ENCODE data around the gene ZFR.
"Not testable (repeated sequence)": the region's sequence is repeated elsewhere in the genome, so short reads cannot be mapped to it uniquely, and the experiment has no call there.

The ZFR gene

DNA sequence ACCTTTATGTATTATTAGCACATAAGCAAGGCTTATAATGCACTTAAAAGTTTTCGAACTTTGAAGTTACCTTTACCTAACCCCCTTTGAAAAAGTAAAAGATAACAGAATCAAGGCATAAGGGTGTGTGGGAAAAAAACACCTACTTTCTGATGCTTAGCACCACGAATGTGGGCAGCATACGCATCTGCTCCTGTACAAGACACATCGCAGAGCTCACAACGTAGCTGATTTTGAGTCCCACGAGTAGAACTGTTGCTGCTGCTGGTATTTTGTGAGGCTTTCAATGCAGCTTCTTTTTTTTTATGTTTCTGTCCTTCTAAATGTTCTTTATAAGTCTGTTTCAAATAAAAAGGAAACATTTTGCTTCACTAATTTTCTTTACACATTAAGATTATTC lies 40.8 kb downstream of the ZFR start:
- DNase-seq, result no peak

DNA sequence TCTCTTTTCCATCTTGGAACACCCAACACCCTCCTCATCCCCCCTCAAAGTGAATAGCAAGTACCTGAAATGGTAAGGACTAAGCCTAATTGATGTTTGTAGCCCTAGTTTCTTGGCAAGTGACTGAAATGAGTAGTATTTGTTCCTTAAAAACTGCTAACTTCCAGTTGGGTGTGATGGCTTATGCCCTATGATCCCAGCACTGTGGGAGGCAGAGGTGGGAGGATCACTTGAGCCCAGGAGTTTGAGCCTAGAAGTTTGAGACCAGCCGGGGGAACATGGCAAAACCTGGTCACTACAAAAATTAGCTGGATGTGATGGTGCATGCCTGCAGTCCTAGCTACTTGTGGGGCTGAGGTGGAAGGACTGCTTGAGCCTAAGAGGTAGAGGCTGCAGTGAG lies 44.1 kb downstream of the ZFR start:
- DNase-seq, result no peak

DNA sequence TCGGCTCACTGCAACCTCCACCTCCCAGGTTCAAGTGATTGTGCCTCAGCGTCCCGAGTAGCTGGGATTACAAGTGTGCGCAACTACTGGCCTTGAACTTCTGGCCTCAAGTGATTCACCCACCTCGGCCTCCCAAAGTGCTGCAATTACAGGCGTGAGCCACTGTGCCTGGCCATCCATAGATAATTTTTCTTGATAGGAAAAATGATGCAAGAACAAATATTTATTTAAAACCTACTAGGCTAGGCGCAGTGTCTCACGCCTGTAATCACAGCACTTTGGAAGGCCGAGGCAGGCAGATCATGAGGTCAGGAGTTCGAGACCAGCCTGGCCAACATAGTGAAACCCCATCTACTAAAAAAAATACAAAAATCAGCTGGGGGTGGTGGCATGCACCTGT lies 45.8 kb downstream of the ZFR start:
- DNase-seq, result not testable (repeated sequence)

DNA sequence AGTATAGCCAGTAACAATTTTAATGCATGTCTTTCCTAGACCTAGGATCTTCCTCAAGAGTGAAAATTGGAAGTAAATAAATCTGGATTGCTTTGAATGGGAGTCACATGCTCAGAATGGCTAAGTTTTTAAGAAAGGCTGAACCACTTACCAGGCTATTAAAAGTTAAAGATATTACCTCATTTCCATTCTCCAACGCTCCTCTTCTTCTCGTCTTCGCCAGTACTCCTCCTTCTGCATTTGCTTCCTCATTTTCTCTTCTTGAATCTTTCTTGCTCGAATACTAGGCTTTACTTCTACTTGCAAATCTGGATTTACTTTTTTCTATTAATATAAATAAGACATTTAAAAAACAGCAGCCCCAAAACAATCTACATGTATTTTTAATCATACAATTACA lies 49.6 kb downstream of the ZFR start:
- no peak for DNase-seq

DNA sequence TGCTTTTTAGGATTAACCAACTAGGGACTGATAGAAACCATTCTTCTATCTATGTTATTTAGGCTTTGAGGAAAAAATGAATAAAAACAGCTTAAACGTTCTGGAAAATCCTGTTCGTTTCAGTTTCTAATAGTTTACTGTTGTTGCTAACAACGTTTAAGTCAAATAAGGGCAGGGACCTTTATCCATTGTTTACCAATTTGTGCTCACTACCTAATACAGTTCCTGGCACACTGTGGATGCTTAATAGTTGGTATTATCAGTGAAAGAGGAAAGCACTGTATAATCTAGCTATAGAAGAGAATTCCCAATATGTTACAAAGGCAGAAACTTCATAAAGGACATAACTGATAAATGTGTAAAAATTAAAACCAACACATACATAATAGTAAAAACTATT lies 52.5 kb downstream of the ZFR start:
- no peak for DNase-seq

DNA sequence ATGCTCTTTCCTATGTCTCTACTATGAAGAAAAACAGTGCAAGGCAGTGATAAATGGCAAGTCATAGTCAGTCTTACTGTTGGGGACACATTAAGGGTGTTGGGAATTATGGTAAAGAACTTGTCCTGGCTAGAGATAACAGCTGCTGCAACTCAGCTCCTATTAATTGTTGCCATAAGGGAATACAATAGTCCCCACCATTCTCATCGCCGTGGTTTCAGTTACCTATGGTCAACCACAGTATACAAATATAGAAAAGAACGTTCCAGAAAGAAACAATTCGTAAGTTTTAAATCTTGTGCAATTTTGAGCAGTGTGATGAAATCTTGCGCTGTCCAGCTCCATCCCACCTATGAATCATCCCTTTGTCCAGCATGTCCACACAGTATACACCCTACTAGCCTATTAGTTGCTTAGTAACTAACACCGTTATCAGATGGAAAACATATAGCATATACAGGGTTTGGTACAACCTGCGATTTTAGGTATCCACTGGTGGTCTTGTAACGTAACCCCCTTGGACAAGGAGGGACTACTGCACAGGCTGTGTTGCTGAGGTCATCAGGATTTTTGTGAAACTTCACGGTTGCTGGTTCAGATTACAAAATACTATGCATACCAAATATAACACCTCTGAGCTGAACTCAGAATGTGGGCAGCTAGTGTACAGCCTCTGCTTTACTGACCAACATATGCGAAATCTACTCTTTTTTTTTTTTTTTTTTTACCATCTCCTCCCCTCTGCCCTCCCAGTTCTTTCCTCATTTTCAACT lies 53.5 kb downstream of the ZFR start:
- peak in 1 of 2 donors; percentile 10 for DNase-seq

DNA sequence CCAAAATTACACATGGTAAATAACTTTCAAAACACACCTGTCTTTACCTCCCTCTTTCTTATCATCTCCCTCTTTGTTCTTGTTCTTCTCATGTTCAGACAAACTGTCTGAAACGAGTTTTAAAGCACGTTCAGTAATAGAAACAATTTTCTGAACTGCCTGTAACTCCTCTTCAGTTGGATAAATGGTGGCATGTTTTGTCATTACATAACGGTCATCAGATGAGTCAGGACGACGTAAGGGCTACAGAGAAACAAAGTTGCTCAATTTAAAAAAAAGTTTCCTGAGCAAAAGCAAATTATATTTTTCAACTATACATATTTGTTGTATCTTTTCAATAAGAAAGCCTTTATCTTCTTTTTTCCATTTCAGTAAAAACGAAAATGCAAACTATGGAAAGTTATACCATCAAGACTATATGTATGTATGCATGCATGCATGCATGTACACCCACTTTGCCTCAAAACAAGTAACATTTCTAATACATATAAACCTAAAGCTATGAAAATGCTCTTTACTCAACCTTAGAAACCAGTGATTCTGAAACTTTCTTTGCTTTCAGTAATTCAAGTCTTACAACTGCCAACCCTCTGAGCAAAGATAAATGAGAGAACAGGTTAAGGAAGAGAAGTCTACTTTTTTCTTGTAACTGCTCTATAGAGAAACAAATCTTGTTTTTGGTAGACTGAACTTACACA lies 56.0 kb downstream of the ZFR start:
- no peak for DNase-seq

DNA sequence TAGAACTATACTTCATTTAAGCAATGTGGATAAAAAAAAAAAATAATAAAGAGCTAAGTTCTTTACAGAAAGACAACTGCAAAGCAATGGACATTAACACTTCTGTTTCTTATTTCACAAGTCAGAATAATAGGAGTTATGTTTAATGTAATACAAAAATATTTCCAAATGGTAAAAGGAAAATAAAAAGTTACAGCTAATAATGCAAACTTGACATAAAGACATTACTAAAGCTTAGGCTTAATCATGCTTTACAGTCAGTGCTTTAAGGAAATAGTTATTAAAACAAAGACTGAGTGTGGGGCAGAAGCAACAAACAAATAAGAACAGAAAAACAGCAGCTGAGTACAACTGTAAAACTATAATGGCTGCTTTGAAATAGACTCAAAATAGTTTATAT lies 56.7 kb downstream of the ZFR start:
- DNase-seq, result no peak

DNA sequence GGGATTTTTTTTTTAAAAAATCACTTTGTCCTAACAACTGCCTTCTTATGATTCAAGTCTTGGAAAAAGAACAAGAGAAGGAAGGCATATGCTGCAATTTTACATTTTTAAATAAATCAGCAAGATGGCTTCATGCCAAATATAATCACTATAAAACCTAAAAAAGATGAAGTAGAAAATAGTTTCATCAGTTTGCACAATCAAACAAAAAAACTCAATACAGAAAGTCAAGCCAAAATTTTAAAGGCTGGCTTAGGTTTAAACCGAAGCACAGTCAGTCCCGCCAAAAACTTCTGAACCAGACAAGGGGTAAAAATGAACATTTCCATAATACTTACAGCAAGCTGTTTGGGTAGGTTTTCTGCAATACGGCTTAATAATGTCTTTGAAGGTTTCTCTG lies 57.3 kb downstream of the ZFR start:
- DNase-seq, result no peak

DNA sequence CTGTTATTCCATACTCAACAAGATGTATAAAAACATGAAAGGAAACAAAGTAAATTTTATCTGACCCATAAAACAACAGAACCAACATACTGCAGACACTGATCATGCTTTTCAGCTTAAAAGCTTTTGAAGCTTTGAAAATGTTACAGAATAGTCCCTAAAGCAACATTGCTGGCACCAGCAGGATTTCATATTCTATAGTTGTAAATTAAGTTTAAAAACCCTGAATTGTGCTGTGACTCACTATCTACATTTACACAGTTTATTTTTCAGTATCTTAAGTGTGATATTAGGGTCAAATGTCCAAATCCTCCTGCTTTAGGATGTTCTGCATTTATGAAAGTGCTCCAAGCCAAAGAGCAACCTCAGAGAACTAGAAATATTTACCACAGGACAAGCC lies 59.9 kb downstream of the ZFR start:
- DNase-seq, result no peak

DNA sequence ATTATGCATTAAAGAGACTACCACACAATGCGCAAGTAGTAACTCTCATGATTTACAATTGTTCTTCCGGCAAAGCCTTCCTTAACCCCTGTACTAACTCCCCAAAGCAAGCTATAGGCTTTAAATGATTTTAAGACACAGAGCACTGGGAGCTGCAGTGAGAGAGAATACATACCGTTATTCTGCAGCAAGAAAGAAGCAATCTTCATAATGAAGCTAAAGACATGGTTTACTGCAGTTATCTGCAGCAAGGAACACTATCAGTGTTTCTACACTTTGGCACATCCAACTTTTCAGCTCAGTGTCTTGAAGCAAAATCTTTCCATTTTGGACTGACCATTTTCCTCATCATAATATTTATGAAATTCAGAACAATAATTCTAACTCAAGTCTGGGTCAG lies 61.0 kb downstream of the ZFR start:
- DNase-seq, result no peak

DNA sequence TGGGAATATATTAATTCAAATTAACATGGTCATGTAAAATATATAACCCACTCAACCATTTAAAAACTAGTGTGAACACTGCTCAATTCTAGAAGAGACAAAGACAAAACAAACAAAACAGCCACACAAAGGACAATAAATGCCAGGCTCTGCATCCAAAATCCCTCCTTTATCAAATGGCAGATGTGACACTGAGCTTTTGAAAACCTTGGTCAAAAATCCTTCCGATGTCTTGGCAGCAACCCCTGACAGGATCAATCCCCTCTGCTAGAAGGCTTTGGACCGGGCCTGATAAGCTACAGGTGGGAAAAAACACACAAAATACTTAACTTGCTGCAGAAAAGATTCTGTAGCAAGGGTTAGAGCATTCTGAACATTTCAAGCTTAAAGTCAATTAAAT lies 61.5 kb downstream of the ZFR start:
- DNase-seq, result no peak

DNA sequence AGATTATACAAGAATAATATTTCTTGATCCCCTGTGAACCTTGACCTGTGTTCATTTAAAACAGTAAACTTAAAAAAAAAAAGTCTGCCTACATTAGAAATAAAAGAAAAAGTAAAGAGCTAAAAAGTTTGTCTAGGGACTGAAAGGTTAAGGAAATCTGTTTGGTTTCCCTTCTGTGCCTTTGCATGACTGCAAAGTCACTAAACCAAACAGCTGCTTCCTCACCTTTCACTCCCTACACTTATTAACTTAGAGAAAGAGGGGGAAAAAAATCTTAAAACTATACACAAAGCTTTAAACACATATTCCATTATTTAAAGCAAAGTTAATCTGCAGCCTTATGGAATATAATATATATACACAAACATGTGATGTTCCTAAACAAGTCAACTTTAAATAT lies 65.1 kb downstream of the ZFR start:
- no peak for DNase-seq

DNA sequence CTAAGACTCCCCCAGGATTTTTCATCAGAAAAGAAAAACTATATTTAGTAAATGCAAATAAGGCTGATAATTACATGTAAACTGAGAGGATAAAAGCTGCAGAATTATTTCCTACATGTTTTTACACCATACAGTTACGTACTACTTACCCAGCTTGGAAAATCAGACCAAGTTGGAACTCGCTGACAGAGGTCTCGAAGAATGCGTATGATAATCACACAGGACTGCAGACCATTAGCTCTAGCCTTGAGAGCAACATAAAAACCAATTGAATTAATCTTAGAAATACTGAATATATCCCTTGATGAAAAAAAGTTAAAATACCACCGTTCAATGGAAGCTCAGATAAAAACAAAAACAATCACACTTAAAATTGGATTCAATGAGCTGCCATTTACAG lies 65.6 kb downstream of the ZFR start:
- DNase-seq, result no peak

DNA sequence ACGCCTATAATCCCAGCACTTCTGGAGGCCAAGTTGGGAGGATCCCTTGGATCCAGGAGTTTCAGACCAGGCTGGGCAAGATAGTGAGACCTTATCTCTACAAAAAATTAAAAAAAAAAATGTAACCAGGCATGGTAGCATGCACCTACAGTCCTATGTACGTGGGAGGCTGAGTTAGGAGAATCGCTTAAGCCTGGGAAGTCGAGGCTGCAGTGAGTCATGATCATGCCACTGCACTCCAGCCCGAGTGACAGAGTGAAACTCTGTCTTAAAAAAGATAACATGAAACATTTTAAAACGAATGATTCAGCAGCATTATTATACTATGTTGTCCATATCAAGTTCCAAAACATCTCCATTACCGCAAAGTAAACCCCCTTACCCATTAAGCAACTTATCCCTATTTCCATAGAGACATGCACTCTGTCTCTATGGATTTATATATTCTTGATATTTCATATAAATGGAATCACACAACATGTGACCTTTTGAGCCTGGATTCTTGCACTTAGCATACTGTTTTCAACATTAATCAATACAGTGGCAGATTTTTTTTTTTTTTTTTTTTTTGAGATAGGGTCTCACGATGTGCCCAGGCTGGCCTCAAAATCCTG lies 74.9 kb downstream of the ZFR start:
- DNase-seq, result no peak

DNA sequence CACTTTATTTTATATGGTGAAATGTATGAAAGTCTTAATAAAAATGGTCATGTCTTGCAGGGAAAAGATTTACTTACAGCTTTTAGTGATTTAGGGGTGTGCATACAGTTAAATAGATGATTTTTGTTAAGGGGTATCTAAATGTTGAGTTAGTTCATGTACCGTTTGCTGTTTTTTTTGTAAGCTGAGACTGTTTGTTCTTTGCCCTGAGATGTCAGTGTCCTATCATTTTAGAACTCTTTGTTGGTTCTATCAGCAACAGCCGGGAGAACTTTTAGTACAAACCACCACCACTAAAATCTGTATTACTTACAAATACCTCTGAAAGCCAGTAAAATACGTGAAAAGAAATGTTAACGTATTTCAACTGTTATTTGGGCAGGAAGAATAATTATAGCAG lies 75.5 kb downstream of the ZFR start:
- DNase-seq, result no peak

DNA sequence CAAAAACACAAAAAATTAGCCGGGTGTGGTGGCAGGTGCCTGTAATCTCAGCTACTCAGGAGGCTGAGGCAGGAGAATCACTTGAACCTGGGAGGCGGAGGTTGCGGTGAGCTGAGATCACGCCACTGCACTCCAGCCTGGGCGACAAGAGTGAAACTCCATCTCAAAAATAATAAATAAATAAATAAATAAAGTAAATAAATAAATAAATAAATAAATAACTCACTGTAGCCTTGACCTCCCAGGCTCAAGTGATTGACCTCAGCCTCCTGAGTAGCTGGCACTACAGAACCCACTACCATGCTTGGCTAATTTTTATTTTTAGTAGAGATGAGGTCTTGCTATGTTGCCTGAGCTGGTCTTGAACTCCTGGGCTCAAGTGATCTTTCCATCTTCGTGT lies 77.3 kb downstream of the ZFR start:
- not testable (repeated sequence) for DNase-seq

DNA sequence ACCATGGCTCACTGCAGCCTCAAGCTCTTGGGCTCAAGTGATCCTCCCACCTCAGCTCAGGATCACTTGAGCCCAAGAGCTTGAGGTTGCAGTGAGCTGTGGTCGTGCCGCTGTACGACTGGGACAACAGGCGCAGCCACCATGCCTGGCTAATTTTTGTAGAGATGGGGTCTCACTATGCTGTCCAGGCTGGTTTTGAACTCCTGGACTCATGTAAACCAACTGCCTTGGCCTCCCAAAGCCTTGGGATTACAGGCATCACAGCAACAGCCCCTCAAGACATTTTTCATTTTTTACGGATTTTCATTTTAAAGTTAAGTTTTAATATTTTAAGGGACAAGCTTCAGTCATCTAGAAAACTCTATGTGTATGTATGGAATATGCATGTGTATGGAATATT lies 78.9 kb downstream of the ZFR start:
- no peak for DNase-seq

DNA sequence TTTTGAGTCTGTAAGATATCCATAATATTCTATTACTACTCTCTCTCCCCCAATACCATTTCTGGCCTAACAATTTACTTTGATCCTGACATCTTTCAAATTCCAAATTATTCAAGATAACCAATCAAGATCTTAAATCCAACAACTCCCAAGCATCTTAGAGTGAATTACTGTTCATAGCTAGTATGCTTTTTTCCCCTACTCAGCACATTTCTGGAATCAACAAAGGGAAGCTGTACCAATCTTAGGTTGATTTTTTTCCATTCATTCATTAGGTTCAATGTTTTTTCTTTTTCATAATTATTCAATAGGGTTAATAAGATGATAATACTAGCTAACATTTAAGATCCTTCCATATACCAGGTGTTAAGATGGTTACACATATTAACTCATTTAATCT lies 81.5 kb downstream of the ZFR start:
- no peak for DNase-seq

DNA sequence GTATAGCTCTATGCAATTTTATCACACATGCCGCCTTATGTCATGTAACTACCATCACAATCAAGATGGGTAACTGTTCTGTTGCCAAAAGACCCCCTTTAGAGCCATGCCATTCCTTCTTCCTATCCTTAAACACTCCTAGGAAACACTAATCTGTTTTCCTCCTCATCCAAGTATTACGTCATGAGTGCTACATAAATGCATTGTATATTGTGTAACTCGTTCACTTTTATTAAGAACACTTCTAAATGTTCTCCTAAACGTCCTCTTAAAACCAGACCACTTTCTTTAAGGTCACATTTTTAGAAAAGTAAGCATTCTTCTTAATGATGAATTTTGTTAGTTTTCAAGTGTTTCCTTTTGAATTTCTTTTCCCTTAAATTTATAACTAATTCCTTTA lies 82.0 kb downstream of the ZFR start:
- no peak for DNase-seq

DNA sequence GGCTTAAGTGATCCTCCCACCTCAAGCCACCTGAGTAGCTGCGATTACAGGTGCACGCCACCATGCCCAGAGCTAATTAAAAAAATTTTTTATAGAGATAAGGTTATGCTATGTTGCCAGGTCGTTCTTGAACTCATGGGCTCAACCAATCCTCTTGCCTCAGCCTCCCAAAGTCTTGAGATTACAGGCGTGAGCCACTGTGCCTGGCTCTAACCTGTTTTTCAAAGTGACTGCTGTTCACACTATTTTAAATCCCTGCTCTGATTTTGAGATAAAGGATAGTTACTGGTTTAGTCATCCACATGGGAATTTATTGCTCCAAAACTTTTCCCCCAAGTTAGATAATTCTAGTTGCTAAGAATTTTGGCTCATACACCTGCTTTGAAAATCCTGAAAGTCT lies 83.6 kb downstream of the ZFR start:
- no peak for DNase-seq

DNA sequence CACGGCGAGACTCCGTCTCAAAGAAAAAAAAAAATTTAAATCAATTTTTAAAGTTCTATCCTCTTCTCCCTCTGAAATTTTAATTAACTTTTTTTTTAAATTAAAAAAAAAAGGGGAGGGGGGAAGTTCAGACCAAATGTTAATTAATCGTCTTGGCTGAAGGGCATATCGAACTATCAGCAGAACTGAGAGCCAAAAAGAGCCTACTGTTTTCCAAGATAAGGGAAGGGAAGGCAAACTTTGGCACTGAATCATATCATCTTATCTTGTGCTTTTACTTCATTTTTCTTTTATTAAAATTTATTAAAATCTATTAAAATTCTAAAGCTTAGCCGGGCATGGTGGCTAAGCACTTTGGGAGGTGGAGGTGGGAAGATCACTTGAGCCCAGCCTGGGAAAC lies 85.9 kb downstream of the ZFR start:
- no peak for DNase-seq

DNA sequence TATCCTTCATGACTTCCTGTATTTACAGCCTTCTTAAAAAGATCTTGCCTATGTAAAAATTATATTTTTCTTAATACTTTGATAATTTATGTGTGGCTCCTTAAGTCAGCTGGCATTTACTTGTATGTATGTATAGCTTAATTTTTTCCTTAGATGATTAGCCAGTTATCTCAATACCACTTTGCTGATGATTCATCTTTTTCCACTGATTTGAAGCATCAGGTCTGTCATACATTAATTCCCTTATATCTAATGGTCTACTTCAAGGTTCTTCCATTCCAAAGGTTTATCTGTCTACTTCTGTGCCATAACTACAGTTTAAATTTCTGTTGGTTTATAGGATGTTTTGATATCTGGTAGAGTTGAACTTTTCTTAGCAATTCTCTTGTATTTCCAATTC lies 86.9 kb downstream of the ZFR start:
- no peak for DNase-seq

DNA sequence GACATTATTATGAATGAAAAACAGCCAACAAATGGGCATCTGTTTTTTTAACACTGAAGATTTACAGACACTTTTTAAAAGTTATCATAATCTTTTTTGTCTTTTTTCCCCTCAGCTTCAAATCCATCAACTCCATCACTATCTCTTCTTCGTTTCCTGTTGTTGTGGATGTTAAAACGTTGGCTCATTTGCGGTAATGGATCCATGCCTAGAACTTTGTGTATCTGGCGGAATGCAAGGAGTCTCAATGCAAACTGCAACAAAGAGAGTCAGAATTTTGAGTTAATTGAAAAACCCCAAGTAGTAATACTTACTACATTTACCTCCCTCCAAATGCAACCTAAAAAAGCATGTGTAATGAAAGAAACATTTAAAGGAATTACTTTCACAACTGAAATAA lies 88.9 kb downstream of the ZFR start:
- DNase-seq, result no peak

DNA sequence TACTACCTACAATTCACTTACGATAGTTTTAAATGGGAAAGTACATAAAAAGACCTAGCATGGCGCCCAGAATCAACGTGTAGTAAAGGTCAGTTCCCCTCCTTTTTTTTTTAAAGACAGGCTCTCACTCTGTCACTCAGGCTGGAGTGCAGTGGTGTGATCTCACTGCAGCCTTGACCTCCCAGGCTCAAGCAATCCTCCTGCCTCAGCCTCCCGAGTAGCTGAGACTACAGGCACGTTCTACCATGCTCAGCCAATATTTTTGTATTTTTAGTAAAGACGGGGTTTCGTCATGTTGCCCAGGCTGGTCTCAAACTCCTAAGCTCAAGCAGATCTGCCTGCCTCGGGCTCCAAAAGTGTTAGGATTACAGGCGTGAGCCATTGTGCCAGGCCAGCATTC lies 91.1 kb downstream of the ZFR start:
- DNase-seq, result no peak
